Left lung (tissue), 10 donors: Measurements from ENCODE around the gene ANKRD33. TPM values are rescaled to one million over a fixed set of nuclear protein-coding genes. Genes with fewer than 3 reads are reported as not detected.

Experiments used
- ATAC-seq: fragments of 200-7000 bp; cut with Tn5 transposase; one replicate; pipeline ENCODE4 v1.9.1; 2020; ENCODE audit warnings: moderate library complexity
- DNase-seq, 4 donors: peaks; one replicate each; pipeline ENCODE4 v3.0.0-alpha.2; 2013 to 2020
- H3K27ac ChIP-seq, 2 donors: fragments of 200-600 bp; sonication (generic) in 1 of 2; one replicate each; pipeline versions ENCODE4 v1.5.0 to v1.8.0; 2020 to 2021
- H3K27me3 ChIP-seq, 2 donors: fragments of 200-600 bp; sonication (generic) in 1 of 2; one replicate each; pipeline versions ENCODE4 v1.5.0 to v1.8.0; 2020 to 2021
- H3K36me3 ChIP-seq, 2 donors: fragments of 200-600 bp; sonication (generic) in 1 of 2; one replicate each; pipeline versions ENCODE4 v1.5.0 to v1.8.0; 2020 to 2021
- H3K4me1 ChIP-seq, 2 donors: fragments of 200-600 bp; one replicate each; pipeline ENCODE4 v1.8.0; 2021
- H3K4me3 ChIP-seq, 2 donors: fragments of 200-600 bp; sonication (generic) in 1 of 2; one replicate each; pipeline versions ENCODE4 v1.5.0 to v1.8.0; 2020 to 2021; ENCODE audit warnings: mild to moderate bottlenecking in 1 of 2
- H3K9me3 ChIP-seq, 2 donors: fragments of 200-600 bp; sonication (generic) in 1 of 2; one replicate each; pipeline versions ENCODE4 v1.5.0 to v1.8.0; 2020 to 2021
- CTCF ChIP-seq, 2 donors: fragments of 200-600 bp; sonication (generic) in 1 of 2; IDR thresholded peaks; one replicate each; pipeline versions ENCODE4 v1.5.0 to v1.8.0; 2021; ENCODE audit warnings: antibody characterized with exemption in 2 of 2
- intact Hi-C, 2 donors: fragments of 100-400 bp; cut with DNase I; formaldehyde crosslinking; loops; one replicate each; pipeline versions ENCODE4 v1.11.2 to v1.14.2; 2022
- polyA plus RNA-seq, 6 donors: library from polyadenylated mRNA; unstranded; fragments of 120-200 nt; gene quantifications; one replicate each; pipeline ENCODE4 v1.2.1, GENCODE V29; 2013; ENCODE audit not compliant: insufficient read length in 6 of 6
- total RNA-seq, 2 donors: library from RNA; stranded (reverse); fragmentation: NEBNext Ultra II Directional; extraction: Animal tissue kit (Norgen Biotek cat#: 25700); gene quantifications; one replicate each; pipeline ENCODE4 v1.2.1, GENCODE V29; 2021
- donor health status: DM: no; HTN: yes; CAD: no.
- donor health status: DM: no; HTN: no; CAD: no.

ANKRD33 gene
- total and polyA plus RNA-seq, 8 donors: 0.08 to 0.13 (median 0.08) TPM; not detected in 5

DNA sequence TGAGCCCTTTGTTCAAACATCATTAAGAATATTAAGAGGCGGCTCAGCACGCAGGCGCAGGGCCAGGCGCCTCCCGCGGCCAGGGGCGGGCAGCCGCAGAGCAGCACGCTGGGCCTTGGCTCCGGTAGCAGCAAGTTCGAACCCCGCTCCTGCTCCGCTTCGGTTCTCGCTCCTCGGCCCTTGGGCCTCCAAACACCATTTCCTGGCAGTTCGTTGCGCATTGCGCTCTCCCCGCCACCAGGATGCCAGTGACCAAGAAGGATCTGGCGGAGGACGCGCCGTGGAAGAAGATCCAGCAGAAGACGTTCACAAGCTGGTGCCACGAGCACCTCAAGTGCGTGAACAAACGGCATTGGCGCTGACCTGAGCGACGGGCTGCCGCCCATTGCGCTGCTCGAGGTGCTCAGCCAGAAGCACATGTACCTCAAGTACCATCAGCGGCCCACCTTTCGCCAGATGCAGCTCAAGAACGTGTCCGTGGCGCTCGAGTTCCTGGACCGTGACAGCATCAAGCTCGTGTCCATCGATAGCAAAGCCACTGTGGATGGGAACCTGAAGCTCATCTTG lies 12.5 kb downstream of the ANKRD33 start:
- Histone ChIP-seq H3K9me3 (no peaks in the 10 kb centered on the region), H3K4me3 (no peak overlapping the region), H3K27me3 (no peaks in the 10 kb centered on the region), H3K4me1 (peaks cover 7 to 42% of the 10 kb centered on the region in 2 donors), H3K27ac (no peak overlapping the region), H3K36me3 (no peaks in the 10 kb centered on the region)
- intact Hi-C loops: no loop called here
- DNase-seq (no peak), ATAC-seq (no peak)
- no peak for TF ChIP-seq CTCF (IDR thresholded peaks at IDR 0.05)

DNA sequence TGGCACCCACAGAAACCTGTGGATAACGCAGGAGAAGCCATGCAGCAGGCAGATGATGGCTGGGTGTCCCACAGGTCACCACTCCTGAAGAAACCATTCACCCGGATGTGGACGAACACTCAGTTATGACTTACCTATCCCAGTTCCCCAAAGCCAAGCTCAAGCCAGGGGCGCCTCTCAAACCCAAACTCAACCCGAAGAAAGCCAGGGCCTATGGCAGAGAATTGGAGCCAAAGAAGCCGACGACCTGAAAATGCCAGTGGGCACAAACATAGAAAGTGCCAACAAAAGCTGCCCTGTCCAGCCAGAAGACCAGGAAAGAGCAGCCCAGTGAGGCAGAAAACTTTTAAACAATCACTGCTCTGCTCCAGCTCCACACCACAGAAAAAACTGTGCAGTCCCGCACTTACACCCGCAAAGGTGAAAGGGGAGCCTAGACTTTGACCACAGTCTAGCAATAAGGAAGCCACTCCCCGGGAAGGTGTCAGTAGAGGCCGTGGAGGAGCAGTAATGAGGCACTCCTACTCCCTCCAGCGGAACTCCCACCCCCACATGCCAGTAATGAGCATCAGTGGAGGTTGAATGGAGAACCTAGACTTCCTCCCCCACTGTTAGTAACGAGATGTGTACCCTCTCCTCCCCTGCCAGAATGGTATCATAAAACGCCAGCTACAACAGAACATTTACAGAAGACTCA lies 13.4 kb downstream of the ANKRD33 start:
- TF ChIP-seq CTCF (IDR thresholded peaks at IDR 0.05): no peak
- Histone ChIP-seq H3K4me3 (no peak overlapping the region), H3K27ac (peak overlapping the region in 1 of 2 donors; percentile 18), H3K27me3 (peaks cover 0 to 6% of the 10 kb centered on the region in 2 donors), H3K9me3 (no peaks in the 10 kb centered on the region), H3K36me3 (no peaks in the 10 kb centered on the region), H3K4me1 (peaks cover 12 to 42% of the 10 kb centered on the region in 2 donors)
- ATAC-seq: no peak
- no peak for DNase-seq
- intact Hi-C loops: no loop called here

DNA sequence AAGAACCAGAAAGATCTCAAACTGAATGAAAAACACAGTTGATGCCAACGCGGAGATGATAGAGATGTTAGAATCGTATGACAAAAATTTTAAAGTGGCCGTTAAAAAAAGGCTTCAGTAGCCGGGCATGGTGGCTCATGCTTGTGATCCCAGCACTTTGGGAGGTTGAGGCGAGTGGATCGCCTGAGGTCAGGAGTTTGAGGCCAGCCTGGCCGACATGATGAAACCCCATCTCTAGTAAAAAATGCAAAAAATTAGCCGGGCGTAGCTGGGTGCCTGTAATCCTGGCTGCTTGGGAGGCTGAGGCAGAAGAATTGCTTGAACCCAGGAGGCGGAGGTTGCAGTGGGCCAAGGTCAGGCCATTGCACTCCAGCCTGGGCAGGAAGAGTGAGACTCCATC lies 14.0 kb downstream of the ANKRD33 start:
- TF ChIP-seq CTCF (IDR thresholded peaks at IDR 0.05): no peak
- DNase-seq: no peak
- H3K27me3 ChIP-seq: peaks cover 2 to 12% of the 10 kb centered on the region in 2 donors
- H3K36me3 ChIP-seq: no peaks in the 10 kb centered on the region
- peaks cover 12 to 42% of the 10 kb centered on the region in 2 donors for H3K4me1 ChIP-seq
- H3K9me3 ChIP-seq: no peaks in the 10 kb centered on the region
- peak overlapping the region in 1 of 2 donors; percentile 18 for H3K27ac ChIP-seq
- H3K4me3 ChIP-seq: no peak overlapping the region
- no peak for ATAC-seq
- intact Hi-C loops: no loop called here

GRCh38 chr12:51904951-51905470 lies 17.1 kb downstream of the ANKRD33 start:
- no peaks in the 10 kb centered on the region for H3K9me3 ChIP-seq
- peaks cover 12 to 35% of the 10 kb centered on the region in 2 donors for H3K27me3 ChIP-seq
- no peaks in the 10 kb centered on the region for H3K36me3 ChIP-seq
- DNase-seq (peak in 1 of 4 donors; percentile 25), ATAC-seq (peak; percentile 16)
- intact Hi-C loops: no loop called here
- peak overlapping the region; percentile 87 for H3K27ac ChIP-seq
- no peak overlapping the region for H3K4me3 ChIP-seq
- H3K4me1 ChIP-seq: peaks cover 12 to 43% of the 10 kb centered on the region in 2 donors
- TF ChIP-seq CTCF (IDR thresholded peaks at IDR 0.05): no peak
